T follicular helper cell (primary cell): Measurements from ENCODE around the gene CLDN6.

Experiments used
- DNase-seq: peaks from one replicate; pipeline ENCODE4 v3.0.0-alpha.2; 2020; ENCODE audit warnings: low read depth

The CLDN6 gene

DNA sequence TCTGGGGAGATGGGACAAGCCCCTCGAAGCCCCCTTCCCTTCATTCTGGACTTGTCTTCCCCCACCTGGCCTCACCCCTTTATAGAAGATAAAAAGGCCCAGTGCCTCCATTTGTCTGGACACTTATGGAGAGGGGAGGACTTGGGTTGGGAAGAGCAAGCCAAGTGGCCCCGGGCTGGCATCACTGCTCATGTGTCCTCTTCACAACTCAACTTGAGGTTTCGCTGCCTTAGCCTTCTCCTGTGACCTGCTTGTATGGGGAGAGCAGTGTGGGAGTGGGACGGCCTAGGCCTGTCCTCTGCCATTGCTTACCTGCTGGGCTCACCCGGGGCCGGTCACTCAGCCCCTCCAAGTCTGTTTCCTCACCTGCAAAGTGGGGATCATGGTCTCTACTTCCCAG, 47.4 kb downstream of the CLDN6 start:
- no peak for DNase-seq

- peak; percentile 54 for DNase-seq
Observed at GRCh38 chr16:2969545-2970521, 48.1 kb downstream of the CLDN6 start.

- DNase-seq = peak; percentile 61
Observed at GRCh38 chr16:2968738-2969544, 49.0 kb downstream of the CLDN6 start, which contains the start of gene PAQR4. TSS of gene PAQR4 (plus strand) at chr16:2969348. CDS start at chr16:2969675, 327 bp downstream.

DNA sequence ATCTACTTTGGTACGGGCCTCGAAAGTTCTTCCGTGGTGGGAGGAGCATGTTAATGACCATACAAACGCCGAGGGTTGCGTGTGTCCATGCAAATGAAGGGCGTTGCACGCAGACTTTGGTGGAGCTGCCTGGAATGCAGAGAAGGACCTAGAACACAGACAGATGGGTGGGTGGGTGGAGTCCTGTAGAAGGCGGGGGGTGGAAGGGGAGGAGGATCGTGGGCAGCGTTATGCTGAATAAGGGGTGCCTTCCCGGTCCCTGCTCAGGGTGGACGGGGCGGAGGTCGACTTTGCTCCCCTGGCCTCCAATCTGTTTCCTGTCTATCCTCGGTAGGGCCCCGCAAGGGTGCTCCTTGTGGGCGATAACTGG, 49.6 kb downstream of the CLDN6 start:
- no peak for DNase-seq

DNA sequence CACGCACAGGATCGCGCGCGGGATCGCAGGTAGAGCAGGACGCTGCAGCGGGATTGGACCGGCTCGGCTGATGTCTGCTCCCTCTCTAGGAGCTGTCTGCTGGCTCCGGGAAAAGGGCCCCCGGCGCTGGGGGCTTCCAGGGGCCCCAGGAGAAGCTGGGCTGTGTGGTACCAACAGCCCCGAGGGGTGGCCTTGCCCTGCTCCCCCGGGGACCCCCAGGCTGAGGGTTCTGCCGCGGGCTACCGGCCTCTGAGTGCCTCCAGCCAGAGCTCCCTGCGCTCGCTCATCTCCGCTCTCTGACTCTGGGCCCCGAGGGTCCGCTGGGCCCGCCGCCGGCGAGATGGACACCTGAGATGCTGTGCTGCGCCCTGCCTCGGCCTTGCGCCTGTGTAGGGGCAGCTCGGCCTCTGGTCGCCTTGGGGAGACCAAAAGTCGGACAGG, 50.2 kb downstream of the CLDN6 start:
- no peak for DNase-seq

DNA sequence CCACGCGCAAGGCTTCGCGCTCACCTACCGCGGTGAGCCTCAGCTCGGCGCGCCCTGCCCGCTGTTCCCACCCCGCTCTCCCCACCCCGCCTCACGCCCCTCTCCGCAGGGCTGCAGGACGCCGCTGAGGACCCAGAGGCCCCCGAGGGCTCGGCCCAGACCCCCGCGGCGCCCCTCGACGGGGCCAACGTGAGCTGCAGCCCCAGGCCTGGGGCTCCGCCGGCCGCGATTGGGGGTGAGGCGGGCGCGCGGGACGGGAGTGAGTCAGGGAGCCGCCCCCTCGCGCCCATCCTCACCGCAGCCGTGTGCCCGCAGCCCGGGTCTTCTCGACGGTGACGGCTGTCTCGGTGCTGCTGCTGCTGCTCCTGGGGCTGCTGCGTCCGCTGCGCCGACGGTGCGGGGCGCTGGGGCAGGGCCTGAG, 50.8 kb downstream of the CLDN6 start:
- no peak for DNase-seq

- DNase-seq = no peak
Observed at GRCh38 chr16:2966808-2967191, 51.2 kb downstream of the CLDN6 start.

DNA sequence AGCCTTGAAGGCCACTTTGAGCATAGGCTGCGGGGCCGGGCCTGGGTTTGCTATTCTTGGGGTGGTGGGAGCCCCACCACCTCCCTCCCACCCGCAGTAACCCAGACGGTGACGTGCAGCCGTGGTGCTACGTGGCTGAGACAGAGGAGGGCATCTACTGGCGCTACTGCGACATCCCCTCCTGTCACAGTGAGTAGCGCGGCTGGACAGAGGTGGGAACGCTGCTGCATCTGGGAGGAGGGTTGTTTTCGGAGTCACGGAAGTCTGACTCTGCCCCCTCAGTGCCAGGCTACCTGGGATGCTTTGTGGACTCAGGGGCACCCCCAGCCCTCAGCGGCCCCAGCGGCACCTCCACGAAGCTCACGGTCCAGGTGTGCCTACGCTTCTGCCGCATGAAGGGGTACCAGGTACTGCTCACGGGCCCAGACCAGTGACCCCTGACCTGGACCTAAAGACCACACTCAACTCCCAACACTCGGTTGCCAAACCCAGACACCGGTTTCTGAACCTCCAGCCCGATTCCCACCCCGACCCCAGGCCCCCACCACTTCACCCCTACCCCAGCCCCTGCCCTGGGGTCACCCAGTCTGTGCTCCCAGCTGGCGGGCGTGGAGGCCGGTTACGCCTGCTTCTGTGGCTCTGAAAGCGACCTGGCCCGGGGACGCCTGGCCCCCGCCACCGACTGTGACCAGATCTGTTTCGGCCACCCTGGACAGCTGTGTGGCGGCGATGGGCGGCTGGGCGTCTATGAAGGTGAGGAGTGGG, 51.8 kb downstream of the CLDN6 start:
- DNase-seq = no peak
